HepG2 (cell line): ENCODE measurements around the gene UTRN.

Experiments
- KAT2B ChIP-seq: fragments of 150-350 bp; IDR thresholded peaks from 2 replicates; pipeline ENCODE4 v1.6.1; 2014; ENCODE audit warnings: low read depth, low read length, borderline replicate concordance
- PHF8 ChIP-seq: sonication (generic); formaldehyde crosslinking; IDR thresholded peaks from 2 replicates; pipeline ENCODE4 v1.5.0; 2020; ENCODE audit warnings: missing genetic modification reagents

GRCh38 chr6:144310765-144311164 lies 25.6 kb downstream of the UTRN start:
- TF ChIP-seq KAT2B (no peak), PHF8 (CRISPR knock-in tag) (no peak)
